Limb (tissue), 2 donors: ENCODE measurements around the gene CATSPERD.

Source experiments
- DNase-seq, 2 donors: peaks; one replicate each; pipeline ENCODE4 v3.0.0-alpha.2; 2016; ENCODE audit errors: extremely low spot score in 2 of 2

CATSPERD gene

GRCh38 chr19:5803441-5803751, 83.0 kb downstream of the CATSPERD start:
- DNase-seq, result no peak

- peak; percentile 92 to 97 for DNase-seq
Observed at GRCh38 chr19:5803752-5804515, 83.5 kb downstream of the CATSPERD start.

- peak in 1 of 2 donors; percentile 76 for DNase-seq
Observed at GRCh38 chr19:5804516-5805461, 84.4 kb downstream of the CATSPERD start, which contains the start of gene NRTN. NRTN (plus strand) TSS chr19:5805067; CDS start chr19:5824166, 19,099 bp downstream.

- peak; percentile 44 to 84 for DNase-seq
Observed at GRCh38 chr19:5805462-5806132, 85.2 kb downstream of the CATSPERD start.

- no peak for DNase-seq
Observed at GRCh38 chr19:5806133-5806489, 85.7 kb downstream of the CATSPERD start.

- no peak for DNase-seq
Observed at GRCh38 chr19:5806905-5807304, 86.5 kb downstream of the CATSPERD start.

- no peak for DNase-seq
Observed at GRCh38 chr19:5808120-5808816, 87.8 kb downstream of the CATSPERD start.

- no peak for DNase-seq
Observed at GRCh38 chr19:5809053-5809452, 88.6 kb downstream of the CATSPERD start.

GRCh38 chr19:5809469-5809868, 89.0 kb downstream of the CATSPERD start:
- DNase-seq, result no peak

- DNase-seq, result no peak
Observed at GRCh38 chr19:5811117-5811516, 90.7 kb downstream of the CATSPERD start.

GRCh38 chr19:5814123-5814851, 93.8 kb downstream of the CATSPERD start:
- no peak for DNase-seq

- DNase-seq, result no peak
Observed at GRCh38 chr19:5814852-5815246, 94.4 kb downstream of the CATSPERD start.

GRCh38 chr19:5817218-5817617, 96.8 kb downstream of the CATSPERD start:
- no peak for DNase-seq

GRCh38 chr19:5818594-5818993, 98.2 kb downstream of the CATSPERD start:
- DNase-seq, result no peak

GRCh38 chr19:5820785-5821184, 100.3 kb downstream of the CATSPERD start:
- no peak for DNase-seq

- DNase-seq, result no peak
Observed at GRCh38 chr19:5821521-5822180, 101.2 kb downstream of the CATSPERD start.

- DNase-seq, result no peak
Observed at GRCh38 chr19:5822181-5822844, 101.9 kb downstream of the CATSPERD start.

- DNase-seq, result no peak
Observed at GRCh38 chr19:5823579-5824281, 103.3 kb downstream of the CATSPERD start.

GRCh38 chr19:5824751-5825150, 104.3 kb downstream of the CATSPERD start:
- no peak for DNase-seq
